ENCODE measurements around the gene NTSR2.

Gene NTSR2

DNA sequence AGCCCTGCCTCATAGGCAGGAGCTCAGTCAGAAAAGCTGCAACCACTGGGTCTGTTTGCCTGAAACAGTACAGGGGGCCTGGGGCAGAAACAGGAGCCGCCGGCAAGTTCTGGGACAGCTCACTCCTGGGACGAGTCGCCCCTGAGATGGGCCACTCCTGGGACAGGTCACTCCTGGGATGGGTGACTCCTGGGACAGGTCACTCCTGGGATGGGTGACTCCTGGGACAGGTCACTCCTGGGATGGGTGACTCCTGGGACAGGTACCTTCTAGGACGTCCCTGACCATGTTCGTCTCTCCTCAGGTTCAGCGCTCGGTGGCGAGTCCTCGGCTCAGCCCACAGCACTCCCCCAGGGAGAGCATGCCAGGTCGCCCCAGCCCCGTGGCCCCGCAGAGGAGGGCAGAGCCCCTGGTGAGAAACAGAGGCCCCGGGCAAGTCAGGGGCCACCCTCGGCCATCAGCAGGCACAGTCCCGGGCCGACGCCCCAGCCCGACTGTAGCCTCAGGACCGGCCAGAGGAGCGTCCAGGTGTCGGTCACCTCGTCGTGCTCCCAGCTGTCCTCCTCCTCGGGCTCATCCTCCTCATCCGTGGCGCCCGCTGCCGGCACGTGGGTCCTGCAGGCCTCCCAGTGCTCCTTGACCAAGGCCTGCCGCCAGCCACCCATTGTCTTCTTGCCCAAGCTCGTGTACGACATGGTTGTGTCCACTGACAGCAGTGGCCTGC, 51.8 kb downstream of the NTSR2 start:
- Histone ChIP-seq H3K36me3 (ENCODE audit: control insufficient read depth, low read length) (no peaks in the 10 kb centered on the region), H3F3A (ENCODE audit: control insufficient read depth, insufficient read depth) (no peaks in the 10 kb centered on the region), H3K9me2 (replicated peaks; ENCODE audit: control insufficient read depth, low read length) (no peaks in the 10 kb centered on the region), H3K4me3 (ENCODE audit: low read length) (no peak overlapping the region), H3K4me1 (ENCODE audit: control insufficient read depth, low read length) (no peaks in the 10 kb centered on the region), H3K27me3 (ENCODE audit: control insufficient read depth, low read length) (no peaks in the 10 kb centered on the region), H3K79me2 (ENCODE audit: control insufficient read depth, low read length) (no peaks in the 10 kb centered on the region), H3K4me2 (ENCODE audit: low read length) (no peak overlapping the region), H3K27ac (ENCODE audit: low read depth, low read length) (no peak overlapping the region), H3K9me3 (ENCODE audit: control insufficient read depth, insufficient read depth, low read length) (no peaks in the 10 kb centered on the region), H4K20me1 (ENCODE audit: control insufficient read depth, insufficient read depth, low read depth, low read length) (no peaks in the 10 kb centered on the region)
- no peak for TF ChIP-seq EZH2phosphoT487 (IDR thresholded peaks at IDR 0.05; ENCODE audit: borderline replicate concordance, low read length)
- TF ChIP-seq, protein P1, sequence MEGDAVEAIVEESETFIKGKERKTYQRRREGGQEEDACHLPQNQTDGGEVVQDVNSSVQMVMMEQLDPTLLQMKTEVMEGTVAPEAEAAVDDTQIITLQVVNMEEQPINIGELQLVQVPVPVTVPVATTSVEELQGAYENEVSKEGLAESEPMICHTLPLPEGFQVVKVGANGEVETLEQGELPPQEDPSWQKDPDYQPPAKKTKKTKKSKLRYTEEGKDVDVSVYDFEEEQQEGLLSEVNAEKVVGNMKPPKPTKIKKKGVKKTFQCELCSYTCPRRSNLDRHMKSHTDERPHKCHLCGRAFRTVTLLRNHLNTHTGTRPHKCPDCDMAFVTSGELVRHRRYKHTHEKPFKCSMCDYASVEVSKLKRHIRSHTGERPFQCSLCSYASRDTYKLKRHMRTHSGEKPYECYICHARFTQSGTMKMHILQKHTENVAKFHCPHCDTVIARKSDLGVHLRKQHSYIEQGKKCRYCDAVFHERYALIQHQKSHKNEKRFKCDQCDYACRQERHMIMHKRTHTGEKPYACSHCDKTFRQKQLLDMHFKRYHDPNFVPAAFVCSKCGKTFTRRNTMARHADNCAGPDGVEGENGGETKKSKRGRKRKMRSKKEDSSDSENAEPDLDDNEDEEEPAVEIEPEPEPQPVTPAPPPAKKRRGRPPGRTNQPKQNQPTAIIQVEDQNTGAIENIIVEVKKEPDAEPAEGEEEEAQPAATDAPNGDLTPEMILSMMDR (IDR thresholded peaks at IDR 0.05; ENCODE audit: low read depth, low read length, poor library complexity, severe bottlenecking) = no peak

DNA sequence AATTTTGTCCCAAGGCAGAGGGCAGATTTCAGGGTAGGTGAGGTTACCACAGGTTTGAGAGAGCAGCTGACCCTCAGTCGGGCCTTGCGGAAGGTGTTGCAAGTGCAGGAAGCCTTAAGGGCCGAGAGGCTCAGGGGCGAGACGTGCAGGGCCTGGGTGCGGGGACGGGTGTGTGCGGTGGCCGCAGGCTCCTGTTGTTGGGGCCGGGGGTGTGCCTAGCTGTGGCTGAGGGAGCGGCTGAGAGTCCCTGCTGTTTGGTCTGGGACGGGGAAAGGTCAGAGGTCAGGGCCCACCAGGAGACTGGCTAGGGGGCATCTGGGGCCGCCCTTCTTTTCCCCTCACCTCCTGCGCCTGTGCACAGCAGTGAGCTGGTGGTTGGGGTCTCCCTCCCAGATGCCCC, 52.5 kb downstream of the NTSR2 start:
- no peaks in the 10 kb centered on the region for H4K20me1 ChIP-seq (ENCODE audit: control insufficient read depth, insufficient read depth, low read depth, low read length)
- no peaks in the 10 kb centered on the region for H3K79me2 ChIP-seq (ENCODE audit: control insufficient read depth, low read length)
- H3K4me2 ChIP-seq (ENCODE audit: low read length) = no peak overlapping the region
- no peaks in the 10 kb centered on the region for H3K36me3 ChIP-seq (ENCODE audit: control insufficient read depth, low read length)
- H3K27ac ChIP-seq (ENCODE audit: low read depth, low read length) = no peak overlapping the region
- H3K27me3 ChIP-seq (ENCODE audit: control insufficient read depth, low read length) = no peaks in the 10 kb centered on the region
- H3K4me3 ChIP-seq (ENCODE audit: low read length) = no peak overlapping the region
- TF ChIP-seq EZH2phosphoT487 (IDR thresholded peaks at IDR 0.05; ENCODE audit: borderline replicate concordance, low read length) = no peak
- TF ChIP-seq, protein P1 (IDR thresholded peaks at IDR 0.05; ENCODE audit: low read depth, low read length, poor library complexity, severe bottlenecking) = no peak
- H3K9me2 ChIP-seq (replicated peaks; ENCODE audit: control insufficient read depth, low read length) = no peaks in the 10 kb centered on the region
- H3K4me1 ChIP-seq (ENCODE audit: control insufficient read depth, low read length) = no peaks in the 10 kb centered on the region
- no peaks in the 10 kb centered on the region for H3F3A ChIP-seq (ENCODE audit: control insufficient read depth, insufficient read depth)
- no peaks in the 10 kb centered on the region for H3K9me3 ChIP-seq (ENCODE audit: control insufficient read depth, insufficient read depth, low read length)

DNA sequence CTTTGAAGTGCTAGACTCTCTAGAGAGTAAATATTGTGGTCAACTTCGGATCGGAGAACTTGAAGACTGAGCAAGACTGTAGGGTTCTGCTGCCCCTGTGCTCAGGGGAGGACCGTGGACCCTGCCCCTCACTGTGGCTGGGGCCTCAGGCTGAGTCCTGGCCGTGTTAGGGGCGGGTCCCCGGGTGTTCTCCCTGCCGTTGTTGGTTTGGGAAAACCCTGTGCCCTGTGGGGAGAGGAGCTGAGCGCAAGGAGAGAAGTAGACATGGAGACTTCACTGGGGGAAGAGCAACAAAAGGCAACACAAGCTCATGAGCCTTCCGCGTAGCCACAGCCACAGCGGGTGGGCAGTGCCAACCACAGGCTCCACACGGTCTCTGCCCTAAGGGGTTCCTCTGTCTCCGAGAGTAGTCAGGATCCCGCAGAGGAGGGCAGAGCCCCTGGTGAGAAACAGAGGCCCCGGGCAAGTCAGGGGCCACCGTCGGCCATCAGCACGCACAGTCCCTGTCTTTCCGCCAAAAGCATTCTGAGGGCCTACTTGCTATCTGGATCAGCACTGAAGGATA, 53.1 kb downstream of the NTSR2 start:
- Histone ChIP-seq H3K4me3 (ENCODE audit: low read length) (no peak overlapping the region), H3K4me1 (ENCODE audit: control insufficient read depth, low read length) (no peaks in the 10 kb centered on the region), H3K9me3 (ENCODE audit: control insufficient read depth, insufficient read depth, low read length) (no peaks in the 10 kb centered on the region), H3K36me3 (ENCODE audit: control insufficient read depth, low read length) (no peaks in the 10 kb centered on the region), H3K9me2 (replicated peaks; ENCODE audit: control insufficient read depth, low read length) (no peaks in the 10 kb centered on the region), H3K4me2 (ENCODE audit: low read length) (no peak overlapping the region), H3K79me2 (ENCODE audit: control insufficient read depth, low read length) (no peaks in the 10 kb centered on the region), H3K27ac (ENCODE audit: low read depth, low read length) (no peak overlapping the region), H3F3A (ENCODE audit: control insufficient read depth, insufficient read depth) (no peaks in the 10 kb centered on the region), H4K20me1 (ENCODE audit: control insufficient read depth, insufficient read depth, low read depth, low read length) (no peaks in the 10 kb centered on the region), H3K27me3 (ENCODE audit: control insufficient read depth, low read length) (no peaks in the 10 kb centered on the region)
- no peak for TF ChIP-seq EZH2phosphoT487 (IDR thresholded peaks at IDR 0.05; ENCODE audit: borderline replicate concordance, low read length)
- TF ChIP-seq, protein P1 (IDR thresholded peaks at IDR 0.05; ENCODE audit: low read depth, low read length, poor library complexity, severe bottlenecking) = no peak

Measured in DOHH2 (cell line).